H9 (cell line): ENCODE measurements around the gene GMNN. TPM values are rescaled to one million over a fixed set of nuclear protein-coding genes. Genes with fewer than 3 reads are reported as not detected.

Experiments used
- DNase-seq: peaks from one replicate; pipeline ENCODE4 v3.0.0-alpha.2; 2017
- H2AFZ ChIP-seq: one replicate; pipeline ENCODE4 v1.6.1; 2013; ENCODE audit warnings: mild to moderate bottlenecking, low read length, control low read depth, moderate library complexity
- H2AK5ac ChIP-seq: 2 replicates; pipeline ENCODE4 v1.6.1; 2013; ENCODE audit warnings: low read length, control low read depth, mixed read lengths; ENCODE audit not compliant: insufficient read length
- H2BK120ac ChIP-seq: one replicate; pipeline ENCODE4 v1.6.1; 2013; ENCODE audit warnings: low read depth, mild to moderate bottlenecking, low read length, control low read depth, inconsistent platforms; ENCODE audit not compliant: poor library complexity, severe bottlenecking
- H2BK12ac ChIP-seq: 2 replicates; pipeline ENCODE4 v1.6.1; 2013; ENCODE audit warnings: low read length, control low read depth, mixed read lengths, low read depth; ENCODE audit not compliant: insufficient read length
- H2BK15ac ChIP-seq: 2 replicates; pipeline ENCODE4 v1.6.1; 2013; ENCODE audit warnings: low read depth, low read length, control low read depth
- H2BK20ac ChIP-seq: one replicate; pipeline ENCODE4 v1.6.1; 2013; ENCODE audit warnings: low read depth, mild to moderate bottlenecking, low read length, control low read depth, inconsistent platforms; ENCODE audit not compliant: poor library complexity, severe bottlenecking
- H2BK5ac ChIP-seq: 2 replicates; pipeline ENCODE4 v1.6.1; 2013; ENCODE audit warnings: low read length, control low read depth, mixed read lengths; ENCODE audit not compliant: insufficient read length
- H3K14ac ChIP-seq: 2 replicates; pipeline ENCODE4 v1.6.1; 2013; ENCODE audit warnings: low read length, control low read depth; ENCODE audit not compliant: insufficient read depth
- H3K18ac ChIP-seq: 2 replicates; pipeline ENCODE4 v1.6.1; 2013; ENCODE audit warnings: low read depth, mild to moderate bottlenecking, mixed read lengths, low read length, control low read depth; ENCODE audit not compliant: insufficient read length
- H3K23ac ChIP-seq: 2 replicates; pipeline ENCODE4 v1.6.1; 2013; ENCODE audit warnings: low read length, control low read depth, mixed read lengths, low read depth; ENCODE audit not compliant: insufficient read length
- H3K23me2 ChIP-seq: 2 replicates; pipeline ENCODE4 v1.6.1; 2013; ENCODE audit warnings: low read depth, mild to moderate bottlenecking, mixed read lengths, low read length, control low read depth; ENCODE audit not compliant: insufficient read length, poor library complexity, severe bottlenecking
- H3K27ac ChIP-seq: 2 replicates; pipeline ENCODE4 v1.5.1; 2013; ENCODE audit warnings: low read length, control low read depth, mixed read lengths, low read depth; ENCODE audit not compliant: insufficient read length
- H3K27me3 ChIP-seq: 2 replicates; pipeline ENCODE4 v1.6.1; 2013; ENCODE audit warnings: low read length, control low read depth, inconsistent platforms; ENCODE audit not compliant: insufficient read depth
- H3K4ac ChIP-seq: 2 replicates; pipeline ENCODE4 v1.6.1; 2013; ENCODE audit warnings: low read depth, mild to moderate bottlenecking, control low read depth, inconsistent platforms, low read length, moderate library complexity
- H3K4me1 ChIP-seq: 2 replicates; pipeline ENCODE4 v1.6.1; 2013; ENCODE audit warnings: low read length, control low read depth, inconsistent platforms; ENCODE audit not compliant: insufficient read depth
- H3K4me2 ChIP-seq: 2 replicates; pipeline ENCODE4 v1.6.1; 2013; ENCODE audit warnings: low read length, control low read depth, mixed read lengths; ENCODE audit not compliant: insufficient read length, insufficient read depth
- H3K56ac ChIP-seq: 2 replicates; pipeline ENCODE4 v1.6.1; 2013; ENCODE audit warnings: low read depth, mild to moderate bottlenecking, mixed read lengths, low read length, control low read depth; ENCODE audit not compliant: insufficient read length
- H3K79me1 ChIP-seq: 2 replicates; pipeline ENCODE4 v1.6.1; 2013; ENCODE audit warnings: low read depth, mild to moderate bottlenecking, moderate library complexity, low read length, control low read depth, inconsistent platforms; ENCODE audit not compliant: insufficient read depth, poor library complexity, severe bottlenecking
- H3K79me2 ChIP-seq: 2 replicates; pipeline ENCODE4 v1.6.1; 2013; ENCODE audit warnings: low read length, control low read depth, inconsistent platforms; ENCODE audit not compliant: insufficient read depth
- H3K9ac ChIP-seq: 2 replicates; pipeline ENCODE4 v1.6.1; 2013; ENCODE audit warnings: low read length, control low read depth, mixed read lengths; ENCODE audit not compliant: insufficient read length; ENCODE audit errors: extremely low read depth
- H3K9me3 ChIP-seq: one replicate; pipeline ENCODE4 v1.6.1; 2013; ENCODE audit warnings: low read depth, low read length, inconsistent platforms; ENCODE audit not compliant: control insufficient read depth
- H3T11ph ChIP-seq: one replicate; pipeline ENCODE4 v1.6.1; 2013; ENCODE audit warnings: mild to moderate bottlenecking, low read length, control low read depth, inconsistent platforms
- H4K20me1 ChIP-seq: one replicate; pipeline ENCODE4 v1.6.1; 2013; ENCODE audit not compliant: control insufficient read depth, insufficient read length, insufficient read depth
- H4K5ac ChIP-seq: 2 replicates; pipeline ENCODE4 v1.6.1; 2013; ENCODE audit warnings: low read depth, mild to moderate bottlenecking, mixed read lengths, low read length, control low read depth; ENCODE audit not compliant: insufficient read length
- H4K8ac ChIP-seq: replicated peaks from 2 replicates; pipeline ENCODE4 v1.6.1; 2013; ENCODE audit warnings: low read length, control low read depth, mixed read lengths, low read depth; ENCODE audit not compliant: insufficient read length
- H4K91ac ChIP-seq: 2 replicates; pipeline ENCODE4 v1.6.1; 2013; ENCODE audit warnings: low read depth, mild to moderate bottlenecking, moderate library complexity, mixed read lengths, low read length, control low read depth; ENCODE audit not compliant: insufficient read length
- H3K27ac Mint-ChIP-seq, 3 experiments: 2 replicates in 2 of 3; 3 replicates in 1 of 3; pipeline ENCODE4 v1.8.0; 2020 to 2021; ENCODE audit warnings: mixed read lengths in 3 of 3, mild to moderate bottlenecking in 1 of 3, moderate library complexity in 1 of 3
- H3K27me3 Mint-ChIP-seq: 2 replicates; pipeline ENCODE4 v1.8.0; 2021; ENCODE audit warnings: low read depth, mild to moderate bottlenecking, moderate library complexity, mixed read lengths
- H3K36me3 Mint-ChIP-seq, 3 experiments: 2 replicates in 2 of 3; 3 replicates in 1 of 3; pipeline ENCODE4 v1.8.0; 2020 to 2021; ENCODE audit warnings: low read depth in 3 of 3, mixed read lengths in 3 of 3; ENCODE audit not compliant: insufficient read depth in 1 of 3
- H3K4me1 Mint-ChIP-seq, 2 experiments: 2 replicates each; pipeline ENCODE4 v1.8.0; 2020; ENCODE audit warnings: mixed read lengths in 2 of 2
- H3K4me3 Mint-ChIP-seq, 2 experiments: 2 replicates in 1 of 2; 3 replicates in 1 of 2; pipeline ENCODE4 v1.8.0; 2020 to 2021; ENCODE audit warnings: mild to moderate bottlenecking in 2 of 2, mixed read lengths in 2 of 2, moderate library complexity in 1 of 2
- H3K9me3 Mint-ChIP-seq, 2 experiments: 2 replicates in 1 of 2; 3 replicates in 1 of 2; pipeline ENCODE4 v1.8.0; 2020; ENCODE audit warnings: mild to moderate bottlenecking in 2 of 2, mixed read lengths in 2 of 2, moderate library complexity in 1 of 2
- CTCF ChIP-seq: fragments of 200-600 bp; sonication (generic); conservative IDR thresholded peaks from 3 replicates; pipeline ENCODE4 v1.8.0; 2021; ENCODE audit warnings: antibody characterized with exemption, mild to moderate bottlenecking
- WGBS: extraction: QIAGEN DNeasy Blood & Tissue Kit; methylation state at CpG from one replicate; pipeline ENCODE4 v1.1.7; 2013; ENCODE audit warnings: missing lambda C conversion rate, low lambda C conversion rate, mixed read lengths; ENCODE audit not compliant: insufficient read length; ENCODE audit errors: extremely low coverage; 5-methylcytosine and 5-hydroxymethylcytosine counted together
- total RNA-seq: library from RNA; stranded (reverse); gene quantifications from 2 replicates; pipeline ENCODE4 v1.2.1, GENCODE V29; 2021

Gene GMNN
- total RNA-seq, 1 experiment from 2014 or later: 106 TPM

DNA sequence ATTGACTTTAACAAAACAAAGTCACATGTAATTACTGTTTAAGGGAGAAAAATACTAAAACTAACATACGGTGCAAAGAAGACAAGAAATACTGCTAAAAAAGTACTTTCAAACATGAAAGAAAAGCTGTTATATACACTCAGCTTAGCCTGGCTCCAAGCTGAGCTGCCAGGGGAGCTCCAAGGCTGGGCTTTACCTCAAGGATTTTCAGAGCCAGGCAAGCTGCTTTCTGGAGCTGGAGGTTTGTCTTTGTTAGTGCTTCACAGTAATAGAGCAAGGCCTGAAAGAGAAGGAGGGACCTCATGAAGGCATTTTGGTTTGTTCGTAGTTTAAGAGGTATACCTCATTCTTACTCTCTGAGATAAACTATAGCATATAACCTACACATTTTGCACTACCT lies 43.6 kb downstream of the GMNN start:
- no peaks in the 10 kb centered on the region for H3K9me3 Mint-ChIP-seq
- WGBS: no CpG with 5 or more reads among the region's 2 CpGs
- no peak overlapping the region for H3T11ph ChIP-seq
- H3K27ac ChIP-seq: no peak overlapping the region
- H2BK12ac ChIP-seq: no peak overlapping the region
- no peak overlapping the region for H2BK20ac ChIP-seq
- no peak overlapping the region for H3K4ac ChIP-seq
- H3K27me3 ChIP-seq: no peaks in the 10 kb centered on the region
- H3K27me3 Mint-ChIP-seq: no peaks in the 10 kb centered on the region
- H2BK15ac ChIP-seq: no peak overlapping the region
- H2BK5ac ChIP-seq: no peak overlapping the region
- H3K9ac ChIP-seq: no peak overlapping the region
- no peak overlapping the region for H2AFZ ChIP-seq
- H4K8ac ChIP-seq: no peak overlapping the region
- no peak overlapping the region for H4K91ac ChIP-seq
- H4K5ac ChIP-seq: no peak overlapping the region
- no peak overlapping the region for H3K18ac ChIP-seq
- no peak overlapping the region for H2BK120ac ChIP-seq
- H3K14ac ChIP-seq: no peak overlapping the region
- no peak overlapping the region for H3K23ac ChIP-seq
- no peaks in the 10 kb centered on the region for H3K79me2 ChIP-seq
- H2AK5ac ChIP-seq: no peak overlapping the region
- no peaks in the 10 kb centered on the region for H3K9me3 ChIP-seq
- H3K36me3 Mint-ChIP-seq: no peaks in the 10 kb centered on the region
- TF ChIP-seq CTCF: no peak
- H3K56ac ChIP-seq: no peak overlapping the region
- no peaks in the 10 kb centered on the region for H4K20me1 ChIP-seq
- no peak overlapping the region for H3K4me2 ChIP-seq
- no peak overlapping the region for H3K4me3 Mint-ChIP-seq
- no peaks in the 10 kb centered on the region for H3K4me1 ChIP-seq
- H3K4me1 Mint-ChIP-seq: peaks cover 4 to 7% of the 10 kb centered on the region in 2 experiments; a peak in 2 of 4 replicates
- H3K23me2 ChIP-seq: no peaks in the 10 kb centered on the region
- peak overlapping the region; percentile 34 to 67 (median 66); a peak in 3 of 7 replicates for H3K27ac Mint-ChIP-seq
- no peak for DNase-seq
- H3K79me1 ChIP-seq: no peaks in the 10 kb centered on the region
